IPS-NIHi11 (cell line): ENCODE measurements around the gene SOS1.
"Not testable (repeated sequence)": the region's sequence is repeated elsewhere in the genome, so short reads cannot be mapped to it uniquely, and the experiment has no call there.

Experiments
- DNase-seq: peaks from one replicate; pipeline ENCODE4 v3.0.0; 2012; ENCODE audit warnings: mixed read lengths, low spot score

SOS1 gene

GRCh38 chr2:39099870-39100728 lies 20.8 kb downstream of the SOS1 start:
- DNase-seq = no peak

DNA sequence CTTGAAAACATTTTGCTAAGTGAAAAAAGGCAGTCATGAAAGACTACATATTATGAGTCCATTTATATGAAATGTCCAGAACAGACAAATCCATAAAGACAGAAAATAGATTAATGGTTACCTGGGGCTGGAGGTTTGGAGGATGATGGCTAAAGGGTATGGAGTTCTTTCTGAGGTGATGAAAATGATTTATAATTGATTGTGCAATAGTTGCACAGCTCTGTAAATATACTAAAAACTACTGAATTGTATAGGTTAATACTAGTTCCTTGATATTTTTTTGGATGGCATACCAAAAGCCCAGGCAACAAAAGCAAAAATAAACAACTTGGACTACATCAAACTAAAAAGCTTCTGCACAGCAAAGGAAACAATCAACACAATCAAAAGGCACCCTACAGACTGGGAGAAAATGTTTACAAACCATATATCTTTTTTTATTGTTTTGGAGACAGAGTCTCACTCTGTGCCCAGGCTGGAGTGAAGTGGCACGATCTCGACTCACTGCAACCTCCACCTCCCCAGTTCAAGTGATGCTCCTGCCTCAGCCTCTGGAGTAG lies 21.5 kb downstream of the SOS1 start:
- no peak for DNase-seq

- DNase-seq = no peak
These were observed 25.2 kb downstream of the SOS1 start for GRCh38 chr2:39095624-39096023.

DNA sequence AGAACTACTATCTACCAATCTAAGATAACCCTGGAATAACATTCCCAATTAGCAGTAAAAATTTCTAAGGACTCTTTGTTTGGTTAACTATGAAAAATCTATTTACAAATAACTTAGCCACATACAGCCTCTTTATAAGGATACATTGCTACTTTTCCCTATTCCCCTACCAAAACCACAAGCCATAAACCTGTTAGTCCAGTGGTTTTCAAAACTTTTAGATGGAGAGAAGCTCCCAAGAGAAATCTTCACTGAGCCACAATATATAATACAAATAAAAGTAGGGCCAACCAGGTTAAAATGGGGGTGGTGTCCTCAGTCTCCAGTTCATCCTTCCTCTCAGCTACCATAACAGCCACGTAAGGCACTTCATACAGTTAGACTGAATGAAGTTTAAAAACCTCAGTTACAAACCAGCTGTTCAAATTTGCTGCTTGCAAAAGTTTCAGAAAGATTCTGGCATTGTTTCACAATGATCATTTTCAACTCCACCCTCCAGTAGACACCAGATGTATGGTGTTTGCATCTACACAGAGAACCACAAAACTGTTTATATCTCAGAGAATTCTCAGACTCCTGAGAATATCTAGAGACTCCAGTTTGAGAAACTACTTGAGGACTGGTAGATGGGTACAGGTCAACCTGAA lies 26.0 kb downstream of the SOS1 start:
- DNase-seq = no peak

DNA sequence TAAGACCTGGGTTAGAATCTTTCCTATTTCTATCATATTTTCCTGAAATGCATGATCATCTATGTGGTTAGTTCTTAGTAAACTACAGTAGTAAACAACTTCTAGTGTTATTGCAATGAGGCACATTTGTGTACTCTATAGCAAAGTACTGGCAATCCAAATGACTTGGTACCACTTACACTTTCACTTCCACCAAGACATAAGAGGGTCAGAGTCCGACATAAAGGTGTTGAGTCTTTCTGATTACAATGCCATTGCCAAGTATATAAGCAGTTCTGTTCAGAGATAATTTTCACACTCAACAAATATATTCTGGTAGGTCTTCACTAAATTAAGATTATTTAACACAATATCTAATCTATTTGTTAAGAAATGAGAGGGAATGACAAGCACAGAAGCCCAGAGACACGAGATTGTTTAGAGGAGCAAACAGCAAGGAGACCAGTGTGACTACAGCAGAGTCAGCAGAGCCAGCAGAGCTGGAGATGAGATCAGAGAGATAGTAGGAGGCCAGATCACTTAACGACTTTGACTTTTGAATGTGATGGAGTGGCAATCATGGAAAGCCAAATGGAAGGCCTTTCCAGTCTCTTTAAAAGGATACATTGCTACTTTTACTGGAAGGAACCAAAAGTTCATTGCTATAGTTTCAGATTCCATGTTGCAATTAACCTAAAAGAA lies 27.5 kb downstream of the SOS1 start:
- no peak for DNase-seq

GRCh38 chr2:39091543-39091942 lies 29.3 kb downstream of the SOS1 start:
- DNase-seq = peak; percentile 18

GRCh38 chr2:39091063-39091462 lies 29.8 kb downstream of the SOS1 start:
- DNase-seq = no peak

DNA sequence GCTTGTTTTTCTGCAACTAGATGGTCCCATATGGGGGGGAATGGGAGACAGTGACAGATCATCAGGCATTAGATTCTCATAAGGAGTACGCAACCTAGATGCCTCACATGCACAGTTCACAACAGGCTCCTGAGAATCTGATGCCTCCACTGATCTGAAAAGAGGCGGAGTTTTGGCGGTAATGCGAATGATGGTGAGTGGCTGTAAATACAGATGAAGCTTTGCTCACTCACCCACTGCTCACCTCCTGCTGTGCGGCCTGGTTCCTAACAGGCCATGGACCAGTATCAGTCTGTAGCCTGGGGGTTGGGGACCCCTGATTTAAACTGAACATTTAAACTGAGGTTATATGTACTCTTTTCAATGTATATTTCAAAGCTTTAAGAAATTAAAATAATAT lies 40.7 kb downstream of the SOS1 start:
- DNase-seq = no peak

DNA sequence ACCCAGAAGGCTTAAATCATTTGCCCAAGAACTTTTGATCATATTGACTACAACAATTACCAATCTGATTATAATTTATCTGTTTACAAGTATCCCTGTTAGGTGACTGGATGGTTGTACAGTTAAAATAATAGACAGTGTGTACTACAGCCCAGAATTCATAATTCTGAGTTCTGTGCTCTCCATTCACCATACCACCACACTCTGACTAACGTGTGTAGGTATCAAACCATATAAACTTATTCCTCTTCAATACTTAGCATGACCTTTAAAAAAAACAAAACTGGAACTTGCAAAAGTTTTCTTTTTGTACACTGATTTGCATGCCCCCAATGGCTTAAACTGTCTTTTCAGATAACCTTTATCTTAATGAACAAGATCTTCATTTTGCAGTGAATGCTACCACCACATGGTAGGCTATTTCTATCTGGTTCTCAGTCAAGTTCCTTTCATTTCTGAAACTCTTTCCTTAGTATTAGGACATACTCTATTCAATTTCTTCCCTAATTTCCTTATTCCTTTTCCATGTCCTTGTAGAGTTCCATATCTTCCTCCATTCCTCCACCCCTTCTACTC lies 50.9 kb downstream of the SOS1 start:
- DNase-seq = no peak

- no peak for DNase-seq
These were observed 51.7 kb downstream of the SOS1 start for GRCh38 chr2:39069136-39069515.

DNA sequence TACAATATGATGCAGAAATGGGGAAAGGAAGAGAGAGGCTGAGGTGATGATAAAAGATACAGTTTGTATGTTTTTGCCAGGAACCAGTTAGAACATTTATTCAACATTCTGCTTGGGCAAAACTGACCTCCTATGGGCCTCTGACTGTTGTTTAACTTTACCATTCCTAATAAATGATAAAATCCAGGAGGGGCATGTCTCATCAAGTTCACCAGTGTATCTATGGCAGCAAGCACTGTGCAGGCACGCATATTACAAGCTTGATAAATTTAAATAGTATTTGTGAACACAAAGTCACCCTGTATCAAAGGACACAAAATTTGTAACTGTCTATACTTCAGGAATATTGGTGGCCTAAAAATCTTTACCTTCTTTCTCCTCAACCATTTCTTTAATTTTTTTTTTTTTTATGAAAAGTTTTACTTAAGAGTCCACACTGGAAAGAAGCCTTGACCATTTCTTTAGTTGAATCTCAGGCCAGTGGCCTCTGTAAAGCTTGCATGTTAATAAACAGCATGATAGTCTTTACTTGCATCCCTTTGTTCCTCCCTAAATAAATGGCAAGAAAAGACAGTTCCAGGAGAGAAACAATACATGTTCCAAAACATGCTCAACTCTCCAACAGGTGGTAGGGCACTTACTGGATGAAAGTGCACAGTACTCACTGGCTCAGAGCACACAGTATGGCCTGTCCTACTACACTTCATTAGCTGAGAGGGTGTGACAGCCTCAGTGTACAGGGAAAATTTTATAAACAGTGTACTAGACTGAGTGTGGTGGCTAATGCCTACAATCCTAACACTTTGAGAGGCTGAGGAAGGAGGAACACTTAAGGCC lies 52.3 kb downstream of the SOS1 start:
- no peak for DNase-seq

DNA sequence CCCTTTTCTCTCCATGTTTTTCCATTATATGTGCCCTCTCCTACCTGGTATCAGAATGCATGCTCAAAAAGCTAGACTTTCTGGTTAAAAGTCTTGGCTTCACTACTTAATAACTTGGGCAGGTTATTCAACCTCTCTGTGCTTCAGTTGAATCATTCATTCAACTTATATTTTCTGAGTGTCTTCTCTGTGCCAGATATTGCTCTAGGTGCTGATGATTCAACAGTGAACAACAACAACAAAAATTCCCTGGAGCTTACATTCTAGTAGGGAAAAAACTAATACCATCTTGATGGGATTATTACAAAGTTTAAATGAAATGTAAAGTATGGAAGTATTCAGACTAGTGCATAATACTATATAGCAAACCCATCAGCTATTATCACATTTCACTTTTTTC lies 55.2 kb downstream of the SOS1 start:
- no peak for DNase-seq

DNA sequence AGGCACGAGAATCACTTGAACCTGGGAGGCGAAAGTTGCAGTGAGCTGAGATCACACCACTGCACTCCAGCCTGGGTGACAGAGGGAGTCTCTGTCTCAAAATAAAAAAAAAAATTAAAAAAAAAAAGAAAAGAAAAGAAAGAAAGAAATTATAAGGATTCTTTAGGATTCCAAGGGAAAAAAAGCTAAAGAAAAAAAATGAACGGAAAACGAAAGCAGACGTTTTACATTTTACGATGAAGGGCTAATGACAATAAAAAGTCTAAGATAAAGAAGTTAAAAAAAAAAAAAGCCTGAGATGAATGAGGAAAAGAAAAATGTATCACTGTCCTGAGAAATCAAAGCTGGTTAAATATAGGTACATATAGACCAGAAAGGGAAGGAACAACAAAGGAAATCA lies 58.5 kb downstream of the SOS1 start:
- DNase-seq = no peak

DNA sequence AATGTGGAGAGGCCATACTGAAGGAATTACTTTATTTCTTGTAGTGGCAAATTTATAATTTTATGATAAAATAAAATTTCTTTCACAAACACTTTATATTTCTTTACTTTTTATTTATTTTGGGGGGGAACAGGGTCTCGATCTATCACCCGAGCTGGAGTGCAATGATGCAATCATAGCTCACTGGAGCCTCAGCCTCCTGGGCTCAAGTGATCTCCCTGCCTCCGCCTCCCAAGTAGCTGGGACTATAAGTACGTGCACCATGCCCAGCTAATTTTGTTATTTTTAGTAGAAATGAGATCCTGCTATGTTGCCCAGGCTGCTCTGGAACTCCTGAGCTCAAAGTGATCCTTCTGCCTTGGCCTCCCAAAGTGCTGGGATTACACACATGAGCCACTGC lies 59.6 kb downstream of the SOS1 start:
- no peak for DNase-seq

DNA sequence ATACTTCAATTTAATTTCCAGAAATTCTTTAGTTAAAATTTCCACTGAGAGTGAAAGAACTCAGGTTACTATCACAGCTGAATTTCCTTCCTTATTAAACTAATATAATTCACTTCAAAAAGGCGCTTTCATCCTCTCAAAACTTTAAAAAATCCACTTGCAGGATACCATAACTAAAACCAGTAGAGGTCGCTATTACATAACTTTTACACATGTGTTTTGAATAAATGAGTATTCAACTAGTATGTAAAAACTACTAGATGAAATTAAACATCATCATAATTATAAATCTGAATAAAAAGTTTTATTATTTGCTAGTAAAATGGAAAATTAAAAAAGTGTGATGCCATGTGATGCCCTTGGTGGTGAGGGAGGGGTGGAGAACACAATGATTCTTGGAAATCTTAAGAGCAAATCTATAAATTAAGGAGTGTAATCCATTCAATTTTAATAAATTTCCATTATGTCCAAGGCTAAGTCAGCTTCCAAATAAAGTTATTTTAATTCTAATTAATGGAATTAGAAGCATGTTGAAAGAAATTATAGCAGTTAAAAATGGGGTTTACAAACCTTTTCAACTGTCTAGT lies 61.4 kb downstream of the SOS1 start:
- peak; percentile 14 for DNase-seq

DNA sequence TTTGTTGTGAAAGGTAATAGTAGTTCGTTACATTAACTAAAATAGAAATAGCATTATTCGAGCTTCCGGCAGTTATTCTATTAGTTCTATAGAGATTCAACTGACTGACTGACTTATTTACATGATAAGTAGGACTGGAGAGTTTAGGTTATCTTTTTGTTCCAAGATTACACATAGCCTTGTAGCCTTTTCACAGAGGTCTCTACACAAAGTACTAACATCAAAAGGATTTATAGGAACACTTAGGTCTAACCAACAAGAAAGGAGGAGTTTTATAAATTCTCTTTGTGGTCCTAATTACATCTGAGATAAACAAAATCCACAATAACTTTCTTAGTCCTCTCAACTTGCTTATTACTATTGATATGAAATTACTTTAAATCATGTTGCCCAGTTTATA lies 62.8 kb downstream of the SOS1 start:
- no peak for DNase-seq

GRCh38 chr2:39052665-39053064 lies 68.2 kb downstream of the SOS1 start:
- DNase-seq = not testable (repeated sequence)

GRCh38 chr2:39050109-39050508 lies 70.7 kb downstream of the SOS1 start:
- no peak for DNase-seq

GRCh38 chr2:39039072-39039471 lies 81.8 kb downstream of the SOS1 start:
- DNase-seq = no peak

- no peak for DNase-seq
These were observed 86.9 kb downstream of the SOS1 start for GRCh38 chr2:39033980-39034379.

DNA sequence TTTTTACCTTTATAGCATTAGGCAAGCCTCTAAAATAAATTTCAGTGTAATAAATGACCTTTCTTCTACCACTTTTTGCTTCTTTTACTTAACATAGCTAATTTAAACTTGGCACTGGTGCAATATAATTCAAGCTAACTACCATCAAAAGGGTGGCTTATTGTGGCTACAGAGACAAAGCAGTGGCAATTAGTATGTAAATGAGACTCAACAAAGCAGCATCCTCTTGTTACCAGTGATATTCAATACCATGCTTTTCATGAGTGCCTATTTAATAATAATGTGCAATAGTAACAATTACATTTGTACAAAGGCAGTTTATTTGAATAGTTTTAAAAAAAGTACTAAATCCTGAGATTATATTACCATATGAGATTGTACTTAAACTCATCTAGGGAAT lies 93.4 kb downstream of the SOS1 start:
- no peak for DNase-seq
